ENCODE measurements around the gene GIMAP1.

The GIMAP1 gene

GRCh38 chr7:150756166-150756565, 39.8 kb downstream of the GIMAP1 start:
- H3K4me3 ChIP-seq = peak overlapping the region in 1 of 10 experiments; percentile 14; a peak in 1 of 20 replicates
- H3K4me2 ChIP-seq = peak overlapping the region; percentile 65 to 88 (median 79)
- H3K36me3 ChIP-seq = no peaks in the 10 kb centered on the region
- H4K20me1 ChIP-seq = no peaks in the 10 kb centered on the region
- no peaks in the 10 kb centered on the region for H3K27me3 ChIP-seq
- peaks cover 22 to 44% (median 36%) of the 10 kb centered on the region in 10 experiments for H3K4me1 ChIP-seq
- TF ChIP-seq Cebpa-rat (IDR thresholded peaks at IDR 0.05) = no peak
- peak overlapping the region in 4 of 11 experiments; percentile 2 to 46 (median 28); a peak in 3 of 22 replicates for H3K9ac ChIP-seq
- H3K27ac ChIP-seq = peak overlapping the region in 8 of 11 experiments; percentile 29 to 68 (median 48); a peak in 16 of 22 replicates
- H3K9me3 ChIP-seq (replicated peaks in 1 of 11) = peaks cover 0 to 4% (median 1%) of the 10 kb centered on the region in 11 experiments; a peak in 13 of 22 replicates

DNA sequence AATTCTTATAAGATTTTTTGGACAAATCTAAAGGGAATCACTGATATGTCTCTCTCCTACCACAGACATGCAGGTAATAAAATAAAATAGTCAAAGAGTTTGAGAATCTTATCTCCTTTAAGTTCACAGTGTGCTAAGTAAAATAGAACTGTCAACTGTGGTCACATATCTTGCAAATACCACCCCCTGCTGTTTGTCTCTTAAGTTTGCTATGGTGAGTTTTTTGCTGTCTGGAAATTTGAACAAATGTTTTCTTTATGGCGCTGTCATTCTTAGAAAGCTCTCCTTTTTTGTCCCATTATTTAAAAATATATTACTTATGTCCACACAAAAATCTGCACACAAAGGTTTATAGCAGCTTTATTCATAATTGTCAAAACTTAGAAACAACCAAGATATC, 40.4 kb downstream of the GIMAP1 start:
- no peak overlapping the region for H3K27ac ChIP-seq
- no peaks in the 10 kb centered on the region for H4K20me1 ChIP-seq
- H3K9ac ChIP-seq = no peak overlapping the region
- H3K9me3 ChIP-seq (replicated peaks in 1 of 11) = peaks cover 0 to 10% (median 7%) of the 10 kb centered on the region in 11 experiments; a peak in 15 of 22 replicates
- TF ChIP-seq Cebpa-rat (IDR thresholded peaks at IDR 0.05) = no peak
- peaks cover 22 to 44% (median 36%) of the 10 kb centered on the region in 10 experiments for H3K4me1 ChIP-seq
- H3K4me2 ChIP-seq = peak overlapping the region in 5 of 11 experiments; percentile 76 to 83 (median 79); a peak in 7 of 22 replicates
- no peaks in the 10 kb centered on the region for H3K36me3 ChIP-seq
- H3K4me3 ChIP-seq = no peak overlapping the region
- H3K27me3 ChIP-seq = no peaks in the 10 kb centered on the region

DNA sequence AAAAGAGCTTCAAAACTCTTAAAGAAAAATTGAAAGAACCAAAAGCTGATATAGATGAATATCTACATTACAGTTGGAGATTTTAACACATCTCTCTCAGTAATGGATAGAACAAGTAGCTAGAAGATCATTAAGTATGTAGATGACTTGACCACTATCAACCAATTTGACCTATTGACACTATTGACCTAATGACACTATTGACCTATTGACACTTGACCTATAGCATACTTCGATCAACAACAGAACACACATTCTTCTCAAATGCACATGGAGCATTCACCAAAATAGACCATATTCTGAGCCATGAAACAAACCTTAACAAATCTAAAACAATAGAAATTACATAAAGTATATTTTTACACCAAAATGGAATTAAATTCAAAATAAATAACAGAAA, 43.1 kb downstream of the GIMAP1 start:
- no peak overlapping the region for H3K4me3 ChIP-seq
- no peak overlapping the region for H3K27ac ChIP-seq
- peaks cover 0 to 10% (median 7%) of the 10 kb centered on the region in 11 experiments; a peak in 15 of 22 replicates for H3K9me3 ChIP-seq (replicated peaks in 1 of 11)
- no peak for TF ChIP-seq Cebpa-rat (IDR thresholded peaks at IDR 0.05)
- H3K36me3 ChIP-seq = no peaks in the 10 kb centered on the region
- no peak overlapping the region for H3K9ac ChIP-seq
- H4K20me1 ChIP-seq = no peaks in the 10 kb centered on the region
- H3K4me2 ChIP-seq = no peak overlapping the region
- H3K4me1 ChIP-seq = peaks cover 18 to 23% (median 22%) of the 10 kb centered on the region in 10 experiments
- H3K27me3 ChIP-seq = no peaks in the 10 kb centered on the region

DNA sequence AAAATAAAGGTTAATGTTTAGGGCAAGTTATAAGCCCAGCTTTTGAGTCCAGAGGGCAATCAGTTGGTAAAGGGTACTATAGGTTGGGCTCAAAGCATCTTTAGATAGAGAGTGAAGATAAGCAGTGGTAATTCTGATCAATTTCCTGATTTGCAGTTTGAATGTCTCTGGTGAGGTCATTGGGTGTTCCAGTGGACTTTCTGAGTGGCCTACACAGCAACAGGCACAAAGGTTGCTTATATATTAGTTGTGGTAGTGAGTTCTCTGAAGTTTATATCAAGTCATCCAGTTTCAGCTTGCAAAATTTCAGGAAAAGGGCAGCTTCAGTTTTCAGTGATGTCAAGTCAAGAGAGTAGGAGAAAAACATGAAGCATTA, 49.9 kb downstream of the GIMAP1 start:
- H3K9me3 ChIP-seq (replicated peaks in 1 of 11) = peaks cover 0 to 5% (median 4%) of the 10 kb centered on the region in 11 experiments; a peak in 15 of 22 replicates
- H4K20me1 ChIP-seq = no peaks in the 10 kb centered on the region
- TF ChIP-seq Cebpa-rat (IDR thresholded peaks at IDR 0.05) = no peak
- H3K27ac ChIP-seq = no peak overlapping the region
- peaks cover 0 to 5% (median 0%) of the 10 kb centered on the region in 11 experiments; a peak in 1 of 22 replicates for H3K36me3 ChIP-seq
- H3K9ac ChIP-seq = no peak overlapping the region
- no peak overlapping the region for H3K4me3 ChIP-seq
- H3K4me2 ChIP-seq = no peak overlapping the region
- H3K27me3 ChIP-seq = no peaks in the 10 kb centered on the region
- H3K4me1 ChIP-seq = no peaks in the 10 kb centered on the region

- H3K27me3 ChIP-seq = no peaks in the 10 kb centered on the region
- H3K4me3 ChIP-seq = no peak overlapping the region
- H3K9ac ChIP-seq = no peak overlapping the region
- peaks cover 0 to 5% (median 0%) of the 10 kb centered on the region in 11 experiments; a peak in 1 of 22 replicates for H3K36me3 ChIP-seq
- no peaks in the 10 kb centered on the region for H4K20me1 ChIP-seq
- no peaks in the 10 kb centered on the region for H3K4me1 ChIP-seq
- H3K9me3 ChIP-seq (replicated peaks in 1 of 11) = peaks cover 13 to 26% (median 18%) of the 10 kb centered on the region in 11 experiments; a peak in 21 of 22 replicates
- H3K4me2 ChIP-seq = no peak overlapping the region
- TF ChIP-seq Cebpa-rat (IDR thresholded peaks at IDR 0.05) = no peak
- H3K27ac ChIP-seq = no peak overlapping the region
Measured at GRCh38 chr7:150769768-150770167, 53.4 kb downstream of the GIMAP1 start.

All from BLaER1 treated with 17β-estradiol and CSF1 and Interleukin-3, amounts not matched to agents 10 nM and 100 nM (cell line).